K562 (cell line): ENCODE measurements around the gene ADCY1. TPM values are rescaled to one million over a fixed set of nuclear protein-coding genes. Genes with fewer than 3 reads are reported as not detected.

Source experiments
- ATAC-seq: fragments of 200-7000 bp; cut with Tn5 transposase; 3 replicates; pipeline ENCODE4 v1.9.1; 2020; ENCODE audit warnings: moderate library complexity
- BruUV-seq: library from RNA; stranded (reverse); fragments of 400-500 nt; replicated peaks from 2 replicates; lab custom pipeline; 2021; lab: Mats Ljungman, UMichigan
- CTCF ChIA-PET: fragments of 300-600 bp; formaldehyde crosslinking; extraction: SDS; loops from one replicate; lab custom pipeline; 2021; ENCODE audit warnings: low intra/inter-chr PET ratio; lab: Yijun Ruan, JAX
- POLR2A ChIA-PET: fragments of 300-600, 350-650 bp; sonication (Branson Sonifier 250); formaldehyde crosslinking; extraction: SDS; loops from one replicate; lab custom pipeline; 2021; ENCODE audit warnings: antibody characterized with exemption, inconsistent platforms; lab: Yijun Ruan, JAX
- DNase-seq, 4 experiments: peaks; one replicate each; pipeline versions ENCODE4 v3.0.0 to v3.0.0-alpha.2; 2011 to 2018; ENCODE audit warnings: low spot score in 3 of 4, mixed read lengths in 3 of 4; ENCODE audit errors: extremely low read depth in 1 of 4
- FAIRE-seq: peaks from 2 replicates; lab custom pipeline; 2011; peaks lifted over from hg19 to GRCh38; lab: Jason Lieb, UNC
- H2AFZ ChIP-seq: 2 replicates; pipeline ENCODE4 v1.6.0; 2011; ENCODE audit warnings: low read depth, low read length, control low read depth, inconsistent platforms
- H3K27ac ChIP-seq: fragments of 200-600 bp; 3 replicates; pipeline ENCODE4 v1.8.0; 2011; ENCODE audit warnings: low read depth, mild to moderate bottlenecking, control low read depth, inconsistent platforms, low read length, moderate library complexity, mixed read lengths; ENCODE audit errors: extremely low read depth
- H3K27me3 ChIP-seq, 2 experiments: fragments of 300-600 bp in 1 of 2; 2 replicates in 1 of 2; 3 replicates in 1 of 2; pipeline versions ENCODE4 v1.6.0 to v1.8.0; 2011; ENCODE audit warnings: inconsistent platforms in 2 of 2, low read length in 2 of 2, mild to moderate bottlenecking in 1 of 2, mixed read lengths in 1 of 2, moderate library complexity in 1 of 2; ENCODE audit not compliant: control insufficient read depth in 2 of 2, insufficient read depth in 2 of 2
- H3K36me3 ChIP-seq: fragments of 300-600 bp; 3 replicates; pipeline ENCODE4 v1.8.0; 2011; ENCODE audit warnings: mild to moderate bottlenecking, low read length, inconsistent platforms; ENCODE audit not compliant: control insufficient read depth, insufficient read depth
- H3K4me1 ChIP-seq, 2 experiments: fragments of 200-600 bp in 1 of 2; replicated peaks in 1 of 2; 2 replicates in 1 of 2; 3 replicates in 1 of 2; pipeline versions ENCODE4 v1.5.1 to v1.8.0; 2011; ENCODE audit warnings: inconsistent platforms in 2 of 2, low read length in 2 of 2, mild to moderate bottlenecking in 1 of 2, mixed read lengths in 1 of 2, moderate library complexity in 1 of 2; ENCODE audit not compliant: control insufficient read depth in 2 of 2, insufficient read depth in 2 of 2
- H3K4me2 ChIP-seq: 2 replicates; pipeline ENCODE4 v1.6.1; 2011; ENCODE audit warnings: low read length, control low read depth, inconsistent platforms, mixed read lengths; ENCODE audit not compliant: insufficient read depth
- H3K4me3 ChIP-seq: fragments of 200-600 bp; sonication (generic), shearing (Covaris generic); 2 replicates; pipeline ENCODE4 v1.5.1; 2016; ENCODE audit warnings: control low read depth, inconsistent platforms
- H3K79me2 ChIP-seq: fragments of 200-600 bp; 3 replicates; pipeline ENCODE4 v1.8.0; 2011; ENCODE audit warnings: low read length, inconsistent platforms; ENCODE audit not compliant: control insufficient read depth, insufficient read depth
- H3K9ac ChIP-seq, 2 experiments: 2 replicates each; pipeline versions ENCODE4 v1.6.0 to v1.6.1; 2011; ENCODE audit warnings: low read depth in 2 of 2, low read length in 2 of 2, control low read depth in 1 of 2, inconsistent platforms in 1 of 2, mild to moderate bottlenecking in 1 of 2, mixed read lengths in 1 of 2; ENCODE audit not compliant: insufficient read depth in 1 of 2
- H3K9me1 ChIP-seq: one replicate; pipeline ENCODE4 v1.6.0; 2011; ENCODE audit warnings: inconsistent platforms, mild to moderate bottlenecking, low read length, moderate library complexity; ENCODE audit not compliant: control insufficient read depth, insufficient read depth
- H3K9me3 ChIP-seq: replicated peaks from 2 replicates; pipeline ENCODE4 v1.5.1; 2011; ENCODE audit warnings: low read depth, low read length, inconsistent platforms; ENCODE audit not compliant: control insufficient read depth, insufficient read depth
- H4K20me1 ChIP-seq: replicated peaks from 2 replicates; pipeline ENCODE4 v1.6.1; 2011; ENCODE audit warnings: low read length, inconsistent platforms, mixed read lengths; ENCODE audit not compliant: control insufficient read depth, insufficient read depth
- C11orf30 ChIP-seq: fragments of 450-650 bp; IDR thresholded peaks from 2 replicates; pipeline ENCODE4 v1.6.1; 2016; ENCODE audit warnings: low read depth, mild to moderate bottlenecking
- HDAC1 ChIP-seq, 2 experiments: fragments of 450-650 bp; IDR thresholded peaks; 2 replicates each; pipeline ENCODE4 v1.6.1; 2016 to 2017; ENCODE audit warnings: inconsistent platforms in 1 of 2, mild to moderate bottlenecking in 1 of 2, moderate library complexity in 1 of 2
- NEUROD1 ChIP-seq: fragments of 150-350 bp; IDR thresholded peaks from 2 replicates; pipeline ENCODE4 v1.6.1; 2014; ENCODE audit warnings: borderline replicate concordance, low read length, low read depth; ENCODE audit not compliant: partially characterized antibody
- NR3C1 ChIP-seq: sonication (generic); formaldehyde crosslinking; IDR thresholded peaks from 2 replicates; pipeline ENCODE4 v1.8.1; 2022; ENCODE audit warnings: missing genetic modification reagents
- SIX5 ChIP-seq, 2 experiments: IDR thresholded peaks; 2 replicates each; pipeline ENCODE4 v1.6.1; 2011; ENCODE audit warnings: low read length in 2 of 2, borderline replicate concordance in 1 of 2, low read depth in 1 of 2, mild to moderate bottlenecking in 1 of 2, moderate library complexity in 1 of 2; ENCODE audit not compliant: insufficient read depth in 1 of 2
- ZNF121 ChIP-seq: sonication (generic); formaldehyde crosslinking; conservative IDR thresholded peaks from 2 replicates; pipeline ENCODE4 v1.8.0; 2022; ENCODE audit warnings: missing genetic modification reagents
- ZNF75A ChIP-seq: fragments of 450-650 bp; formaldehyde crosslinking; IDR thresholded peaks from 2 replicates; pipeline ENCODE4 v1.4.0; 2020; ENCODE audit warnings: mild to moderate bottlenecking
- WGBS: fragments of 100-300 bp; shearing (Covaris generic); methylation state at CpG from one replicate; pipeline ENCODE4 v1.1.6; 2016; ENCODE audit warnings: low coverage, mixed read lengths; ENCODE audit not compliant: insufficient coverage; ENCODE audit errors: missing lambda C conversion rate; 5-methylcytosine and 5-hydroxymethylcytosine counted together
- in situ Hi-C: fragments of 300-500 bp; cut with MboI; formaldehyde crosslinking; loops from 4 replicates; pipeline ENCODE4 v1.15.0; 2018; ENCODE audit warnings: inconsistent platforms, mixed read lengths
- intact Hi-C: fragments of 100-400 bp; cut with micrococcal nuclease; formaldehyde crosslinking; loops from 2 replicates; pipeline ENCODE4 v1.14.2; 2022
- polyA plus RNA-seq, 8 experiments: library from polyadenylated mRNA; depleted of rRNA in 4 of 8; stranded (reverse) in 5 of 8; unstranded in 3 of 8; fragments of >200 nt; fragmentation: Nextera tagmentation in 2 of 8; fragmentation: Illumina TruSeq in 1 of 8; extraction: Ambion mirVana in 2 of 8; extraction: Trizol in 1 of 8; gene quantifications; 2 replicates each; pipeline versions ENCODE4 v1.2.1 to v1.2.3, GENCODE V29; 2011 to 2014; ENCODE audit warnings: inconsistent platforms in 1 of 8, missing spikeins in 1 of 8
- total RNA-seq, 7 experiments: library from RNA; depleted of rRNA in 6 of 7; stranded (reverse); fragments of >200 nt in 6 of 7; fragmentation: Illumina TruSeq in 2 of 7; extraction: Trizol in 2 of 7; gene quantifications; 2 replicates each; pipeline versions ENCODE4 v1.2.1 to v1.2.3, GENCODE V29; 2011 to 2021; ENCODE audit warnings: low replicate concordance in 1 of 7
- TF ChIP-seq, protein P1 (sequence below): fragments of 200-800 bp; sonication (Bioruptor generic); IDR thresholded peaks from 2 replicates; pipeline ENCODE4 v1.6.1; 2017; ENCODE audit warnings: missing genetic modification characterization, missing compliant biosample characterization
- TF ChIP-seq, protein P2 (sequence below): fragments of 200-800 bp; sonication (Bioruptor generic); IDR thresholded peaks from 2 replicates; pipeline ENCODE4 v1.6.1; 2016; ENCODE audit warnings: missing genetic modification characterization, missing compliant biosample characterization
- TF ChIP-seq, protein P3 (sequence below): sonication (generic); IDR thresholded peaks from 2 replicates; pipeline ENCODE4 v1.6.1; 2016
- TF ChIP-seq, protein P4 (sequence below): fragments of 250-450 bp; sonication (Bioruptor Pico); IDR thresholded peaks from 2 replicates; pipeline ENCODE4 v1.9.0; 2021; ENCODE audit warnings: mild to moderate bottlenecking
- TF ChIP-seq, protein P5 (sequence below): sonication (generic); formaldehyde crosslinking; IDR thresholded peaks from 2 replicates; pipeline ENCODE4 v1.9.0; 2022; ENCODE audit warnings: mild to moderate bottlenecking, missing genetic modification reagents
- TF ChIP-seq, protein P6 (sequence below): fragments of 450-650 bp; formaldehyde crosslinking; IDR thresholded peaks from 2 replicates; pipeline ENCODE4 v1.4.0; 2020; ENCODE audit warnings: mild to moderate bottlenecking, moderate library complexity

ADCY1 gene
- total and polyA plus RNA-seq, 9 of the 15 experiments (the other 6 are each of a cell fraction or from before 2014, with no cell fraction given): under 0.01 to 0.18 (median 0.10) TPM; not detected in 4

DNA sequence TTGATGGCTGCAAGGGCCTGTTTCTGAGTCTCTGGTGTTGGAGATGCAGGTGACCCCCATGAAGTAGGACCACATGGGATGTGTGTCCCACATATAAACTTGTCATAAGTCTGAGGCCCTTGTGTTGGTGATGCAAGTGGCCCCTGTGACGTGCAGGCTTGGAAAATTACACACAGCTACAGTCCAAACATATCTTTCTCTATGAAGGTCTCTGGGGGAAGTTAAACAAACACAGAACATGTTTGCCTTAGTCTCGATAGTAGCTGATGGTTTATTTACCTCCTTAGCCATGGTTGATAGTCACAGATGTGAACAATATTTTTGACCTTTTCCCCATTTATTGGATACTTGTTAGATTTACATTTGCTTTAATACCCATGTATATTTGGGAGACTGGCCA lies 64.7 kb downstream of the ADCY1 start:
- DNase-seq: no peak
- BruUV-seq: no TSS peak
- 3% methylated on average over 2 of the region's 2 CpGs for WGBS
- intact Hi-C loops (no loop called here), in situ Hi-C loops (no loop called here)
- Histone ChIP-seq H3K27ac (no peak overlapping the region), H3K4me1 (no peaks in the 10 kb centered on the region), H3K9me3 (no peaks in the 10 kb centered on the region), H3K79me2 (no peaks in the 10 kb centered on the region), H3K4me2 (no peak overlapping the region), H3K27me3 (peaks cover 2 to 4% of the 10 kb centered on the region in 2 experiments; a peak in 1 of 5 replicates), H4K20me1 (no peaks in the 10 kb centered on the region), H2AFZ (no peak overlapping the region), H3K9ac (no peak overlapping the region), H3K9me1 (no peaks in the 10 kb centered on the region), H3K4me3 (no peak overlapping the region), H3K36me3 (no peaks in the 10 kb centered on the region)
- no peak for ATAC-seq
- FAIRE-seq: no peak
- CTCF ChIA-PET: interaction anchor here (0.6 kb wide), 1 partner anchor 37 kb away, joined by 3 read pairs; no protein-coding TSS in a partner anchor
- POLR2A ChIA-PET: no interaction called here
- TF ChIP-seq HDAC1 (IDR thresholded peaks at IDR 0.05) (no peak), ZNF75A (no peak), NEUROD1 (no peak), NR3C1 (CRISPR knock-in tag) (no peak), ZNF121 (CRISPR knock-in tag) (no peak), C11orf30 (no peak), SIX5 (IDR thresholded peaks at IDR 0.05; ENCODE audit: borderline replicate concordance in 1 of 2, insufficient read depth in 1 of 2, low read depth in 1 of 2, low read length in 2 of 2) (no peak)
- TF ChIP-seq, protein P1, sequence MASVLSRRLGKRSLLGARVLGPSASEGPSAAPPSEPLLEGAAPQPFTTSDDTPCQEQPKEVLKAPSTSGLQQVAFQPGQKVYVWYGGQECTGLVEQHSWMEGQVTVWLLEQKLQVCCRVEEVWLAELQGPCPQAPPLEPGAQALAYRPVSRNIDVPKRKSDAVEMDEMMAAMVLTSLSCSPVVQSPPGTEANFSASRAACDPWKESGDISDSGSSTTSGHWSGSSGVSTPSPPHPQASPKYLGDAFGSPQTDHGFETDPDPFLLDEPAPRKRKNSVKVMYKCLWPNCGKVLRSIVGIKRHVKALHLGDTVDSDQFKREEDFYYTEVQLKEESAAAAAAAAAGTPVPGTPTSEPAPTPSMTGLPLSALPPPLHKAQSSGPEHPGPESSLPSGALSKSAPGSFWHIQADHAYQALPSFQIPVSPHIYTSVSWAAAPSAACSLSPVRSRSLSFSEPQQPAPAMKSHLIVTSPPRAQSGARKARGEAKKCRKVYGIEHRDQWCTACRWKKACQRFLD: no peak
- TF ChIP-seq, protein P2, sequence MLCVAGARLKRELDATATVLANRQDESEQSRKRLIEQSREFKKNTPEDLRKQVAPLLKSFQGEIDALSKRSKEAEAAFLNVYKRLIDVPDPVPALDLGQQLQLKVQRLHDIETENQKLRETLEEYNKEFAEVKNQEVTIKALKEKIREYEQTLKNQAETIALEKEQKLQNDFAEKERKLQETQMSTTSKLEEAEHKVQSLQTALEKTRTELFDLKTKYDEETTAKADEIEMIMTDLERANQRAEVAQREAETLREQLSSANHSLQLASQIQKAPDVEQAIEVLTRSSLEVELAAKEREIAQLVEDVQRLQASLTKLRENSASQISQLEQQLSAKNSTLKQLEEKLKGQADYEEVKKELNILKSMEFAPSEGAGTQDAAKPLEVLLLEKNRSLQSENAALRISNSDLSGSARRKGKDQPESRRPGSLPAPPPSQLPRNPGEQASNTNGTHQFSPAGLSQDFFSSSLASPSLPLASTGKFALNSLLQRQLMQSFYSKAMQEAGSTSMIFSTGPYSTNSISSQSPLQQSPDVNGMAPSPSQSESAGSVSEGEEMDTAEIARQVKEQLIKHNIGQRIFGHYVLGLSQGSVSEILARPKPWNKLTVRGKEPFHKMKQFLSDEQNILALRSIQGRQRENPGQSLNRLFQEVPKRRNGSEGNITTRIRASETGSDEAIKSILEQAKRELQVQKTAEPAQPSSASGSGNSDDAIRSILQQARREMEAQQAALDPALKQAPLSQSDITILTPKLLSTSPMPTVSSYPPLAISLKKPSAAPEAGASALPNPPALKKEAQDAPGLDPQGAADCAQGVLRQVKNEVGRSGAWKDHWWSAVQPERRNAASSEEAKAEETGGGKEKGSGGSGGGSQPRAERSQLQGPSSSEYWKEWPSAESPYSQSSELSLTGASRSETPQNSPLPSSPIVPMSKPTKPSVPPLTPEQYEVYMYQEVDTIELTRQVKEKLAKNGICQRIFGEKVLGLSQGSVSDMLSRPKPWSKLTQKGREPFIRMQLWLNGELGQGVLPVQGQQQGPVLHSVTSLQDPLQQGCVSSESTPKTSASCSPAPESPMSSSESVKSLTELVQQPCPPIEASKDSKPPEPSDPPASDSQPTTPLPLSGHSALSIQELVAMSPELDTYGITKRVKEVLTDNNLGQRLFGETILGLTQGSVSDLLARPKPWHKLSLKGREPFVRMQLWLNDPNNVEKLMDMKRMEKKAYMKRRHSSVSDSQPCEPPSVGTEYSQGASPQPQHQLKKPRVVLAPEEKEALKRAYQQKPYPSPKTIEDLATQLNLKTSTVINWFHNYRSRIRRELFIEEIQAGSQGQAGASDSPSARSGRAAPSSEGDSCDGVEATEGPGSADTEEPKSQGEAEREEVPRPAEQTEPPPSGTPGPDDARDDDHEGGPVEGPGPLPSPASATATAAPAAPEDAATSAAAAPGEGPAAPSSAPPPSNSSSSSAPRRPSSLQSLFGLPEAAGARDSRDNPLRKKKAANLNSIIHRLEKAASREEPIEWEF: no peak
- TF ChIP-seq, protein P3, sequence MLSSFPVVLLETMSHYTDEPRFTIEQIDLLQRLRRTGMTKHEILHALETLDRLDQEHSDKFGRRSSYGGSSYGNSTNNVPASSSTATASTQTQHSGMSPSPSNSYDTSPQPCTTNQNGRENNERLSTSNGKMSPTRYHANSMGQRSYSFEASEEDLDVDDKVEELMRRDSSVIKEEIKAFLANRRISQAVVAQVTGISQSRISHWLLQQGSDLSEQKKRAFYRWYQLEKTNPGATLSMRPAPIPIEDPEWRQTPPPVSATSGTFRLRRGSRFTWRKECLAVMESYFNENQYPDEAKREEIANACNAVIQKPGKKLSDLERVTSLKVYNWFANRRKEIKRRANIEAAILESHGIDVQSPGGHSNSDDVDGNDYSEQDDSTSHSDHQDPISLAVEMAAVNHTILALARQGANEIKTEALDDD: no peak
- TF ChIP-seq, protein P4, sequence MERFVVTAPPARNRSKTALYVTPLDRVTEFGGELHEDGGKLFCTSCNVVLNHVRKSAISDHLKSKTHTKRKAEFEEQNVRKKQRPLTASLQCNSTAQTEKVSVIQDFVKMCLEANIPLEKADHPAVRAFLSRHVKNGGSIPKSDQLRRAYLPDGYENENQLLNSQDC (CRISPR knock-in tag): no peak
- TF ChIP-seq, protein P5, sequence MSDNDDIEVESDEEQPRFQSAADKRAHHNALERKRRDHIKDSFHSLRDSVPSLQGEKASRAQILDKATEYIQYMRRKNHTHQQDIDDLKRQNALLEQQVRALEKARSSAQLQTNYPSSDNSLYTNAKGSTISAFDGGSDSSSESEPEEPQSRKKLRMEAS (CRISPR knock-in tag): no peak
- TF ChIP-seq, protein P6, sequence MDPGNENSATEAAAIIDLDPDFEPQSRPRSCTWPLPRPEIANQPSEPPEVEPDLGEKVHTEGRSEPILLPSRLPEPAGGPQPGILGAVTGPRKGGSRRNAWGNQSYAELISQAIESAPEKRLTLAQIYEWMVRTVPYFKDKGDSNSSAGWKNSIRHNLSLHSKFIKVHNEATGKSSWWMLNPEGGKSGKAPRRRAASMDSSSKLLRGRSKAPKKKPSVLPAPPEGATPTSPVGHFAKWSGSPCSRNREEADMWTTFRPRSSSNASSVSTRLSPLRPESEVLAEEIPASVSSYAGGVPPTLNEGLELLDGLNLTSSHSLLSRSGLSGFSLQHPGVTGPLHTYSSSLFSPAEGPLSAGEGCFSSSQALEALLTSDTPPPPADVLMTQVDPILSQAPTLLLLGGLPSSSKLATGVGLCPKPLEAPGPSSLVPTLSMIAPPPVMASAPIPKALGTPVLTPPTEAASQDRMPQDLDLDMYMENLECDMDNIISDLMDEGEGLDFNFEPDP: no peak
